Measurements from ENCODE around the gene ASAP2.

GRCh38 chr2:9170458-9171130 is 36.0 kb upstream of the ASAP2 start:
- TF ChIP-seq POLR2A (IDR thresholded peaks at IDR 0.05): no peak
- no peak for TF ChIP-seq EP300 (IDR thresholded peaks at IDR 0.05)
- TF ChIP-seq CTCF (IDR thresholded peaks at IDR 0.05): peak in 2 of 6 experiments; percentile 7 to 11
